ENCODE measurements around the gene SRPK2. TPM values are rescaled to one million over a fixed set of nuclear protein-coding genes. Genes with fewer than 3 reads are reported as not detected.

Gene SRPK2
- total and polyA plus RNA-seq, 2 of the 13 experiments (the other 11 are each of a cell fraction or from before 2014, with no cell fraction given) = 10.1 to 22.3 TPM

- no peaks in the 10 kb centered on the region for H3K27me3 ChIP-seq (ENCODE audit: control insufficient read depth in 1 of 2, insufficient read depth in 2 of 2, low read length in 2 of 2)
- FAIRE-seq (no peak), ATAC-seq (no peak), DNase-seq (ENCODE audit: low spot score) (no peak)
- no peak overlapping the region for H2AFZ ChIP-seq (ENCODE audit: low read length)
- H3K4me3 ChIP-seq (replicated peaks in 1 of 3; ENCODE audit: insufficient read depth in 1 of 3, low read depth in 2 of 3, low read length in 3 of 3) = no peak overlapping the region
- no peak overlapping the region for H3K9ac ChIP-seq (ENCODE audit: insufficient read depth, low read depth, low read length)
- no peak overlapping the region for H3K4me2 ChIP-seq (ENCODE audit: low read depth, low read length)
- no peaks in the 10 kb centered on the region for H3K36me3 ChIP-seq (replicated peaks in 1 of 2; ENCODE audit: control insufficient read depth in 1 of 2, insufficient read depth in 2 of 2, low read length in 2 of 2)
- WGBS (ENCODE audit: low lambda C conversion rate) = 86% methylated on average over 2 of the region's 2 CpGs
- in situ Hi-C loops (cut with HindIII; ENCODE audit: extremely low pct_ligation_motif_present, low pct_unique_long_range_greater_than_20kb) = no loop called here
- H3K4me1 ChIP-seq (ENCODE audit: insufficient read depth, low read length) = peaks cover 10% of the 10 kb centered on the region
- peaks cover 15% of the 10 kb centered on the region for H3K79me2 ChIP-seq (ENCODE audit: insufficient read depth, low read length)
- intact Hi-C loops (cut with micrococcal nuclease; ENCODE audit: unreplicated experiment) = no loop called here
- H4K20me1 ChIP-seq (ENCODE audit: insufficient read depth, low read length) = no peaks in the 10 kb centered on the region
- BruUV-seq (replicated peaks) = no TSS peak
- ChIA-PET POLR2A (no interaction called here), CTCF (ENCODE audit: low intra/inter-chr PET ratio, low total read pairs) (no interaction called here)
- no peaks in the 10 kb centered on the region for H3K9me3 ChIP-seq (ENCODE audit: low read length)
- no peak overlapping the region for H3K27ac ChIP-seq (ENCODE audit: extremely low read length, insufficient read depth, low read length)
- TF ChIP-seq SATB2 (CRISPR knock-in tag; IDR thresholded peaks at IDR 0.05) = no peak
- TF ChIP-seq SAFB2 (CRISPR knock-in tag; IDR thresholded peaks at IDR 0.05; ENCODE audit: borderline replicate concordance, low read depth) = no peak
- TF ChIP-seq IRX3 (CRISPR knock-in tag; IDR thresholded peaks at IDR 0.05; ENCODE audit: borderline replicate concordance, low read depth) = no peak
- TF ChIP-seq MBD4 (IDR thresholded peaks at IDR 0.05; ENCODE audit: borderline replicate concordance, low read length) = no peak
- no peak for TF ChIP-seq ASH2L (IDR thresholded peaks at IDR 0.05; ENCODE audit: insufficient read length, low read depth, low read length)
- TF ChIP-seq ZBTB10 (CRISPR knock-in tag; IDR thresholded peaks at IDR 0.05; ENCODE audit: borderline replicate concordance) = no peak
- TF ChIP-seq AHR (CRISPR knock-in tag; IDR thresholded peaks at IDR 0.05) = no peak
- TF ChIP-seq KDM3A (CRISPR knock-in tag; IDR thresholded peaks at IDR 0.05; ENCODE audit: low read depth) = no peak
- TF ChIP-seq CBX1 (IDR thresholded peaks at IDR 0.05; ENCODE audit: low read depth) = no peak
- no peak for TF ChIP-seq CEBPB (IDR thresholded peaks at IDR 0.05; ENCODE audit: borderline replicate concordance, low read depth, low read length)
- no peak for TF ChIP-seq PRDM4 (CRISPR knock-in tag; IDR thresholded peaks at IDR 0.05; ENCODE audit: borderline replicate concordance)
- no peak for TF ChIP-seq RNF219 (CRISPR knock-in tag; IDR thresholded peaks at IDR 0.05)
- no peak for TF ChIP-seq ONECUT2 (CRISPR knock-in tag; IDR thresholded peaks at IDR 0.05)
Observed at GRCh38 chr7:105219771-105220160, 169.0 kb downstream of the SRPK2 start.

Measured in HepG2 (cell line).